Measurements from ENCODE around the gene CDR2.
"Not testable (repeated sequence)": the region's sequence is repeated elsewhere in the genome, so short reads cannot be mapped to it uniquely, and the experiment has no call there.

CDR2 gene

DNA sequence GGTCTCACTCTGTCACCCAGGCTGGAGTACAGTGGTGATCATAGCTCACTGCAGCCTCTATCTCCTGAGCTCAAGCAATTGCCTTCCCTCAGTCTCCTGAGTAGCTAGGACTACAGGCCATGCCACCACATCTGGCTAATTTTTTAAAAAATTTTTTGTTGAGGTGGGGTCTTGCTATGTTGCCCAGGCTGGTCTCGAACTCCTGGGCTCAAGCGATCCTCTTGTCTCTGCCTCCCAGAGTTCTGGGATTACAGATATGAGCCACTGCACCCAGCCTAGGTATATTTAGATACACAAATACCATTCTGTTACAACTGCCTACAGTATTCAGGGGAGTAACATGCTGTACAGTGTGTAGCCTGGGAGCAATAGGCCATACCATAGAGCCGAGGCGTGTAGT is 62.9 kb downstream of the CDR2 start:
- H3K4me3 ChIP-seq (ENCODE audit: low read depth, low read length), result no peak overlapping the region
- no peak for DNase-seq (ENCODE audit: low read depth)
- TF ChIP-seq, protein P1, sequence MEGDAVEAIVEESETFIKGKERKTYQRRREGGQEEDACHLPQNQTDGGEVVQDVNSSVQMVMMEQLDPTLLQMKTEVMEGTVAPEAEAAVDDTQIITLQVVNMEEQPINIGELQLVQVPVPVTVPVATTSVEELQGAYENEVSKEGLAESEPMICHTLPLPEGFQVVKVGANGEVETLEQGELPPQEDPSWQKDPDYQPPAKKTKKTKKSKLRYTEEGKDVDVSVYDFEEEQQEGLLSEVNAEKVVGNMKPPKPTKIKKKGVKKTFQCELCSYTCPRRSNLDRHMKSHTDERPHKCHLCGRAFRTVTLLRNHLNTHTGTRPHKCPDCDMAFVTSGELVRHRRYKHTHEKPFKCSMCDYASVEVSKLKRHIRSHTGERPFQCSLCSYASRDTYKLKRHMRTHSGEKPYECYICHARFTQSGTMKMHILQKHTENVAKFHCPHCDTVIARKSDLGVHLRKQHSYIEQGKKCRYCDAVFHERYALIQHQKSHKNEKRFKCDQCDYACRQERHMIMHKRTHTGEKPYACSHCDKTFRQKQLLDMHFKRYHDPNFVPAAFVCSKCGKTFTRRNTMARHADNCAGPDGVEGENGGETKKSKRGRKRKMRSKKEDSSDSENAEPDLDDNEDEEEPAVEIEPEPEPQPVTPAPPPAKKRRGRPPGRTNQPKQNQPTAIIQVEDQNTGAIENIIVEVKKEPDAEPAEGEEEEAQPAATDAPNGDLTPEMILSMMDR (IDR thresholded peaks at IDR 0.05; ENCODE audit: insufficient read depth, low read depth, low read length, missing control alignments), result no peak

DNA sequence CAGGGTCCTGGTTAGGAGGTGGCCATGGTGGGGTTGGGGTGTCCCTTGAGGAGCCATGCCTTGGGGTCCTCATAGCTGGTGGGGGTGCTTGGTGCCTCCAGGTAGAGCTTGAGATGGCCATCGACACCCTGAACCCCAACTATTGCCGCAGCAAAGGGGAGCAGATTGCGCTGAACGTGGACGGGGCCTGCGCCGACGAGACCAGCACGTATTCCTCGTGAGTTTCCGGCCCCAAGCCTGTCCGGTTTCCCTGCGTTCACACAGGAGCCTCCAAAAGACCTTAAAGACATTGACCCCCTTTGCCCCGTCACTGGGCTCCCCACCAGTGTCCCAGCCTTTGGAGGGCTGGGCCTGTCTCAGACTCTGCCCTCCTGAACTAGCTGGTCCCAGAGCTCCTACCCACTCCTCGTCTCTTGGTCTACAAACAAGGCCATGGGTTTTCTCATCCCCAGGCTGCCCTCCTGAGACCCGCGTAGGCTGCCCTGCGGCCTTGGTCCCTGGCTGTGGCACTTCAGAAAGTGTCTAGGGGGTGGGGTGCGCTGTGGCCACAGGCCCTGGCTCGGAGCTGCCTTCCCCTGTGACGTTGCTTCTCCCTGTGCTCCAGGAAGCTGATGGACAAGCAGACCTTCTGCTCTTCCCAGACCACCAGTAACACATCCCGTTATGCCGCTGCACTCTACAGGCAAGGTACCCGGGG is 65.4 kb downstream of the CDR2 start:
- TF ChIP-seq, protein P1 (IDR thresholded peaks at IDR 0.05; ENCODE audit: insufficient read depth, low read depth, low read length, missing control alignments), result no peak
- DNase-seq (ENCODE audit: low read depth), result no peak
- H3K4me3 ChIP-seq (ENCODE audit: low read depth, low read length), result no peak overlapping the region

GRCh38 chr16:22307838-22308237 is 66.6 kb downstream of the CDR2 start:
- TF ChIP-seq, protein P1 (IDR thresholded peaks at IDR 0.05; ENCODE audit: insufficient read depth, low read depth, low read length, missing control alignments), result no peak
- no peak overlapping the region for H3K4me3 ChIP-seq (ENCODE audit: low read depth, low read length)
- DNase-seq (ENCODE audit: low read depth), result no peak

- no peak for DNase-seq (ENCODE audit: low read depth)
- TF ChIP-seq, protein P1 (IDR thresholded peaks at IDR 0.05; ENCODE audit: insufficient read depth, low read depth, low read length, missing control alignments), result no peak
- H3K4me3 ChIP-seq (ENCODE audit: low read depth, low read length), result no peak overlapping the region
Observed at GRCh38 chr16:22306788-22307187, 67.6 kb downstream of the CDR2 start.

GRCh38 chr16:22304411-22304810 is 70.0 kb downstream of the CDR2 start:
- TF ChIP-seq, protein P1 (IDR thresholded peaks at IDR 0.05; ENCODE audit: insufficient read depth, low read depth, low read length, missing control alignments), result no peak
- H3K4me3 ChIP-seq (ENCODE audit: low read depth, low read length), result no peak overlapping the region
- no peak for DNase-seq (ENCODE audit: low read depth)

DNA sequence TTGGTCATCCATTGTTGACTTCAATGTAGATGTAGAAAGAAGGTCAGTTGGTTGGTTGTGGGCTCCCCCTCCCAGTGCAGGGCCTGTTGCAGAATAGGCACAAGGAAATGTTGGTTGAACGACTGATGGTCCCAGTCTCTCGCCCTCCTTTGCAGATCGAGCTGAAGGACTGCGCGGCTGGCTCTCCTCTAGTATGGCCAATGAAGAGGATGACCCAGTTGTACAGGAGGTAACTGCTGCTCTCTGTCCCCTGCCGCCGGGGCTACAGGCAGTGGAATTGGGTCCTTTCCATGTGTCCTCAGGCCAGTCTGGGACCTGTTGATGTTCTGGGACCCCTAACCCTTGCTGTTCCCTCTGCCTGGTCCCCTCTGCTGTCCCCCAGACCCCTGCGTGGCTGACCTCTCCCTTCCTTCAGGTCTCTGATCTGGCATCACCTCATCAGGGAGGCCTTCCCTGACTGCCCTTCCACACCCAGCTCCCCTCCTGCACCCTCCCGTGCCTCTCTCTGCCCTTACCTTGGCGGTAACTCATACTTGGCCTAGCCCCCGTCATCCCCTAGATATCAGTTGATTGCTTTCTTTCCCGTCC is 71.5 kb downstream of the CDR2 start:
- TF ChIP-seq, protein P1 (IDR thresholded peaks at IDR 0.05; ENCODE audit: insufficient read depth, low read depth, low read length, missing control alignments), result no peak
- DNase-seq (ENCODE audit: low read depth), result no peak
- H3K4me3 ChIP-seq (ENCODE audit: low read depth, low read length), result no peak overlapping the region

DNA sequence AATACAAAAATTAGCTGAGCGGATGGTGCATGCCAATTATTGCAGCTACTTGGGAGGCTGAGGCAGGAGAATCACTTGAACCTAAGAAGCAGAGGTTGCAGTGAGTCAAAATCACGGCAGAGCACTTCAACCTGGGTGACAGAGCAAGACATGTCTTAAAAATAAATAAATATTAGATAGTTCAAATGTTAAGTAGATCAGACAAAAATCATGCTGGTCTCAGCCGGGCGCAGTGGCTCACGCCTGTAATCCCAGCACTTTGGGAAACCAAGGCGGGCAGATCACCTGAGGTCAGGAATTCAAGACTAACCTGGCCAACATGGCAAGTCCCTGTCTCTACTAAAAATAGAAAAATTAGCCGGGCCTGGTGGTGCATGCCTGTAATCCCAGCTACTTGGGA is 73.0 kb downstream of the CDR2 start:
- not testable (repeated sequence) for H3K4me3 ChIP-seq (ENCODE audit: low read depth, low read length); DNase-seq (ENCODE audit: low read depth)
